SKM-1 treated with dmso at 0.1 percent for 144 hours (cell line): ENCODE measurements around the gene PLK3.
"Not testable (repeated sequence)": the region's sequence is repeated elsewhere in the genome, so short reads cannot be mapped to it uniquely, and the experiment has no call there.

ENCODE experiments used
- DNase-seq: peaks from one replicate; lab custom pipeline; 2025; ENCODE audit not compliant: unreplicated experiment; lab: John Stamatoyannopoulos, UW

The PLK3 gene

DNA sequence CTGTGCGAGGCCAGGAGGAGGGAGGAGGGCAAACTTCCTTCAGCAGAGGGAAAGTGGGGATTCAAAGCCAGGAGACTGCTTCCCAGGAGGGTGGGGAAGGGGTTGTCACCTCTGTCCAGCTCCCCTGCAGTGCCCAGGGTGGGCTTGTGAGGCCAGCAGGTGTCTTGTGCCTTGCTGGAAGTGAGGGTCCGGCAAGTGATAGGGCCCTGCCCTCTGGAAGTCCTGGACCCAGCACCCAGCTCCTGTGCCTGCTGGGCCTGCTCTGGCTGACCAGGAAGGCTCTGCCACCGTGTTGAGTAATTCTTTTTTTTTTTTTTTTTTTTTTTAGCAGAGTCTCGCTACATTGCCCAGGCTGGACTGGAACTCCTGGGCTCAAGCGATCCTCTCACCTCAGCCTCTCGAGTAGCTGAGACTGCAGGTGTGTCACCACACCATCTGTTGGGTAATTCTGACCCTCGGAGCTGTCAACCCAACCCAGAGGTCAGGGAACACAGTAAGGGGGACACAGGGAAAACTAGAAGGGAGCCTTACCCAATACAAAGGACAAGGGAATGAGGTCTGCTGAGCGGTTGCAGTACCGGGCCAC lies 13.2 kb upstream of the PLK3 start:
- DNase-seq: no peak

DNA sequence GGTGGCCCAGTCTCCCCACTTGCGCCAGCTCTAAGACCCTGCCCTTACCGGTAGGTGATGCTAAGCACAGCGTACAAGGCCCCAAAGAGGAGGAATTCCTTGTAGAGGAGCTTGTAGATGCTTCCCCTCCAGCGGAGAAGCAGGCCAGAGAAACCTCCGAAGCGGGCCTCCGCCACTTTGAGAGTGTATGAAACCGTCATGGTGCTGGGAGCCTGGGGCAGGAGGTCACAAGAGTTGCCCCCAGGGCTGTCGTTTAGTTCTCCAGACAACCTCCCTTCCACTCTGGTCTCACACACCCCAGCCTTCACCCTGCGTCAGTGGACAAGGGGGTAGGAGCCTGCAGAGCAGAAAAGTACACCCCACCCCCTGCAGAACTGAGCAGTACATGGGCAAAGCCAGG lies 12.7 kb upstream of the PLK3 start:
- no peak for DNase-seq

DNA sequence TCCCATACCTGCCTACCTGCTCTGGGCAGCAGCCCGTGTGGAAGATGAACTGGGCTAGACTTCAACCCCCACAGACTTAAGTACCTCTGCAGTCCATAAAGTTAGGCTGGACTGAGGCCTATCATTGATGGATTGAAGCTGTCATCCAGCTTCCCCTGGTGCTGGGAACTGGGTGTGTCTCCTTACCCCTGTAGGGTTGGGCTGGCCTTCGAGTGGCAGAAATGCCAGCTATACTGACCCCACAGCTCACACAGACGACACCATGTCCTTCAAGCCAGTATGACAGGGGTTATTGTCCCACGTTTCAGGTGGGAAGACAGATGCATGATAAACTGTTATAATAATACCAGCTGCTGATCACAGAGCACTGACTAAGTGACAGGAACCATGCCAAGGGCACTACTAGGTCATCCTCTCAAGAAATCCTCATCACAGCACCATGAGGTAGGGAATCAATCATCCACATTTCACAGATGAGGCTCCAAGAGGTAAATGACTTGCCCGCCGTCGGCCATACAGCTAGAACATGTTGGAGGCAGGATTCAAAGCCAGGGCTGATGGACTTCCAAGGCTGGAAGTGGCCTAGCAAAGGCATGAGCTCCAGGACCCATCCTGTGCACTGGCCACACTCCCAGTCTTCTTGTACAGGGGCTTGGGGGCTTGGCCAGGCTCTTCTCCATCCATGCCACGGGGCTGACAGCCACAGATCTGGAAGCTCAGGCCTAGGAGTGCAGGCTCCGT lies 11.9 kb upstream of the PLK3 start, which contains the start of gene BEST4:
Gene BEST4 (minus strand): TSS at position 51 of the 741 bp plus-strand sequence. CDS start 465 bp downstream, outside the sequence.
- DNase-seq: no peak

GRCh38 chr1:44790968-44791801 lies 9.0 kb upstream of the PLK3 start:
- DNase-seq: no peak

- no peak for DNase-seq
Observed at GRCh38 chr1:44792736-44793502, 7.3 kb upstream of the PLK3 start.

GRCh38 chr1:44797886-44798285 lies 2.3 kb upstream of the PLK3 start:
- DNase-seq: not testable (repeated sequence)

- DNase-seq: no peak
Observed at GRCh38 chr1:44798481-44799365, 1.5 kb upstream of the PLK3 start.

GRCh38 chr1:44801491-44802305 lies 1.5 kb downstream of the PLK3 start:
- DNase-seq: no peak

DNA sequence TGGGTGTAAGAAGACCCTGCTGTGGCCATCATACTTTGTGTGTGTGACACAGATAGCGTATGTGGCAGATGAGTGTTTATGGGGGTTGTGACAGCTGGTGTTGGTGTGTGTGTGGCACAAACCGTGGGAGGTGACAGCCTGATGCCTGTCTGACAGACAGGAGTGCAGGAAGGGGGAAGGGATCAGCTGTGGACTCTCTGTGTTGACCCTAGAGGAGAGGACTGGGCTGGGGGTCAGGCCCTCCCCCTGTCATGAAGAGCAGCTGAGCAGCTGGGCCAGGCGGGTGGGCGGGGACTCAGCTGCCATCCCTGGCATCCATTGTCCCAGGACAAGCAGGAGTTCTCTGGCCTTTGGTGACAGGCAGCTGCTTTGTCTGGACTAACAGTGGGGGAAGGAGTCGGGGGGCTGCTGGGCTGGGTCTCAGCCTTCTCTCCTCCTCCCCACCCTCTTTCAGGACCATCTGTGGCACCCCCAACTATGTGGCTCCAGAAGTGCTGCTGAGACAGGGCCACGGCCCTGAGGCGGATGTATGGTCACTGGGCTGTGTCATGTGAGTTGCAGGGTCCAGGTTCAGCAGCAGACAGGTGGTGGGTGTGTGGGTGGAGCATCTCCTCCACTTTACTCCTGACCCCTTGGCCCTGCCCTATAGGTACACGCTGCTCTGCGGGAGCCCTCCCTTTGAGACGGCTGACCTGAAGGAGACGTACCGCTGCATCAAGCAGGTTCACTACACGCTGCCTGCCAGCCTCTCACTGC lies 2.3 kb downstream of the PLK3 start:
- DNase-seq: no peak

- no peak for DNase-seq
Observed at GRCh38 chr1:44803062-44803311, 2.8 kb downstream of the PLK3 start.

DNA sequence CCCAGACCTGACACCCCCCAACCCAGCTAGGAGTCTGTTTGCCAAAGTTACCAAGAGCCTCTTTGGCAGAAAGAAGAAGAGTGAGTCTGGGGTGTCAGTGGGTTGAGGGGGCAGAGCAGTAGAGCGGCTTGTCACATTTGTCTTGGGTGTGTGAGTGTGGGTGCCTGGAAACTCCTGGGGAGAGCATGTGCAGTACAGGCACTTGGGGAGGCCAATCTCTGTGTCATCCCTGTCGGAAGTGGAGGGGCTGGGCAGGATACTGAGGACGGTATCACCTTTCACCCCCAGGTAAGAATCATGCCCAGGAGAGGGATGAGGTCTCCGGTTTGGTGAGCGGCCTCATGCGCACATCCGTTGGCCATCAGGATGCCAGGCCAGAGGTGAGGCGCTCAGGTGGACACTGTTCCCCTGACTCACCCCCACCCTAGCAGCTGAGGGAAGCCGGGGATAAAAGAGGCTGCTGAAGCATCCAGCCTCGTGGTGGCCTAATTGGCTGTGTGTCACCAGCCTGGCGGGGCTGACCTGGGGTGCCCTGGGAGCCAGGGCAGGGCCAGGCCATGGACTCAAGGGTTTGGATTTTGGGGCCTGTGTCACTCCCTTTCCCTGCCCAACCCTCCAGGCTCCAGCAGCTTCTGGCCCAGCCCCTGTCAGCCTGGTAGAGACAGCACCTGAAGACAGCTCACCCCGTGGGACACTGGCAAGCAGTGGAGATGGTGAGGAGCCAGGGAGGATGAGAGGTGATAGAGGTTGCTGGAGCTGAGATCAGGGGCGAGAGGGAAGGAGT lies 3.3 kb downstream of the PLK3 start:
- no peak for DNase-seq

- no peak for DNase-seq
Observed at GRCh38 chr1:44805311-44806024, 5.3 kb downstream of the PLK3 start.

- no peak for DNase-seq
Observed at GRCh38 chr1:44806025-44806703, 6.0 kb downstream of the PLK3 start.

GRCh38 chr1:44806704-44807363 lies 6.7 kb downstream of the PLK3 start, which contains the start of gene DYNLT4:
TSS of gene DYNLT4 (minus strand) at chr1:44807351. CDS start at chr1:44806668, 683 bp downstream.
- DNase-seq: no peak

DNA sequence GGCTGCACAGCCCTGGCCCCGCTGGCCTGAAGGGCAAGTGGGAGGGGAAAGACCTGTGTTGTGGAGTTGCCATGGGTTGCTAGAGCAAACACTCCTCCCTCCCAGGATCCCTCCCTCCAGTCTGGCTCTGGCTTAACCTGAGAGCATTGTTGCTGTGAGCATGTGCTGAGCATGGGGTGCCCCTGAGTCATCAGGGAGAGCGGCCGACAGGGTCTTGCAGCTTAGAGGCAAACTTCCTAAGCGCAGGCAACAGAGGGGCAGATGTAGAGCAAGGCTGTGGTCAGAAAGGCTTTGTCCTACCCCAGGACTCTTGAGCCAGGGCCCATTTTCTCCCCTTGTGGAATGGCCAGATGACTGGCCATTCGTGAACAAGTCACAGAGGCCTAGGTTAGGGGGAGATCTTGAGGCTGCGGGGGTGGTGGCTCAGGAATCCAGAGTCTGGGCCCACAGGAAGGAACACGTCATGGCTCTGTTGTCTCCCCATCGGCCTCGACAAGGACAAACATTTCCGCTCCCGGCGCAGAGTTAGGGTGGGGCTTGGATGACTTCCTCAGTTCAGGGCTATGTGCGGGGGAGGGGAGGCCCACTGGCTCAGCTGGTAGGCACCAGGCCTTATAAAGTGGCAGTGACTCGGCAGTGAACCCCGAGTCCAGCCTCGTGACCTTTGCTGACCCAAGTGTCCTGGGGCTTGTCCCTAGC lies 7.3 kb downstream of the PLK3 start:
- peak; percentile 92 for DNase-seq
